ENCODE measurements around the gene ARID1B.

The ARID1B gene

GRCh38 chr6:156881687-156882629, 104.8 kb downstream of the ARID1B start:
- no peak for DNase-seq

DNA sequence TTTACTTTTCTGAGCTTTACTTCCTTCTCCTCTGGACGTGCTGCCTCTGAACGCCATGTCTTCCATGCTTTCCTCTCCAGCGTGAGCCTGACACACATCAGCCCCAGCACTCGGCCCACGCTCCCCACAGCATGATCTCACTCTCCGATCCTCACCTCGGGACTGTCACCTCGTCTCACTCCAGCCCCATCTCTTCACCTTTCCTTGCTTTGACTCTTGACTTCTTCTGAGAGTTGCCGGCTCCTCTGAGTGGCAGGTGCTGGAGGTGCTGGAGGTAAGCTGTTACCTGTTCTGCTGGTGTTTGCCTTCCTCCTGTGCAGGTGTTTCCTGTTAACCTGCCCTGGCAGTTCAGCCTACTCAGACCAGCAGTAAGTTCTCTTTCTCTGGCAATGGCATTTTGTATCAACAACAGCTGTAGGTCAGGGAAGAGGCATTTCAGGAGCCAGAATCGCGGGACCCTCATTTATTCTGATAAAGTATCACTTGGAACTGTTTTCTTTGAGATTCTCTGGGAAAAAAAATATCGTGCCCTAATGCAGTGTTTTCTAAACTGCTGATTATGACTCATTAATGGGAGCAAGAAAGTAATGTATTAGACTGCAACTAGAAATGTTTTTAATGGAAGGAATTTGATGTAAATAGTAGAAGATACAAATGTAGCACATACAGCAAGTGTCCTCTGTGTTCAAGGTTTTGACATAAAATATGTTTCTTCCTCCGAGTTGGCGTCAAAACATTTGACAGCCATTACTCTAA, 106.5 kb downstream of the ARID1B start:
- DNase-seq = peak in 1 of 6 experiments; percentile 13

DNA sequence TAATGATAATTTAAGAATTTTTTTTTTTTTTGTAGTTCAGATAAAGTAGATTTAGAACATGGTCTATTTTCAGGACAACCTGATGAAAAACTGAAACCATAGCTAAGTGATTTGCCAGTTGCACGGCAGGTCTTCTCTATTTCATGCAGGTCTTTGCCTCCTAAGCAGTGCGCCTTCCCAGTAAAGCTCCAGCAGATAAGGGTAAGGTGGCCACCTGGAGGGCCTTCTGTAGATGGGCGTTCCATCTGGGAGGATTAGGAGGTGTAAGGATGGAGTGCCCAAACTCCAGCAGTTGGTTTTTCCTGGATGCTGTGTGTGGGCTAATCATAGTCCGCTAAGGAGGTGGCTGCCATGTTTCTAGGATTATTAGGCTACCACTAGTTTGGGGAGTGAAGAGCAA, 107.1 kb downstream of the ARID1B start:
- no peak for DNase-seq

- no peak for DNase-seq
Observed at GRCh38 chr6:156885562-156885961, 108.4 kb downstream of the ARID1B start.

- DNase-seq = no peak
Observed at GRCh38 chr6:156886409-156886808, 109.2 kb downstream of the ARID1B start.

DNA sequence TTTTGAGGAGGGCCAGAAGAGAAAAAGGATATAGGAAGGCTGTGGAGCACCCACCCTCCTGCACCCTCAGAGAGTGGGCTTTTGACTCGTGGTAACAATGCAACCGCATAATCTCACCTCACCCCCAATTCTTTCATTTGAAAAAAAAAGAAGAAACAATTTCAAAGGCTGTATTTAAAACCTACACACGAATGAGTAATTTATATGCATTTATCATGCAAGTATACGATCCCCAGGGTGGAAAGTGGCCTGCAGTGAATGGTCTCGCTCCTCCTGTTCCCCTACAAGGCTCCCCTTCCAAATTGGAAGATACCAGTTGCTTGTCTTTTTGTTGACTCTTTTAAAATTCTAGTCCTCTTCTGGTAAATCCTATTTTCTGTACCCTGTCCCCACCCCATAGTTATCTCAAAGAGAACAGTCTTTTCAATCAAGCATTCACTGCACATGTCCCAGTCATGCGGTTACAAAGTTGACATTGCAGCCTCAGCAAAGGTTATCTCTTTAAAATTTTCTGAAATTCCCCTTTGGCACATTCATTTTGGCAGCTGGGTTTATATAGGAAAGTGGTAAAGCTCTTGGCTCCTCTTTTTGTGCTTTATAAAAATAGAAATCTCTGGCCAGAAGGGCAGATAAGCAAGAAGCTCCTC, 110.6 kb downstream of the ARID1B start:
- no peak for DNase-seq

DNA sequence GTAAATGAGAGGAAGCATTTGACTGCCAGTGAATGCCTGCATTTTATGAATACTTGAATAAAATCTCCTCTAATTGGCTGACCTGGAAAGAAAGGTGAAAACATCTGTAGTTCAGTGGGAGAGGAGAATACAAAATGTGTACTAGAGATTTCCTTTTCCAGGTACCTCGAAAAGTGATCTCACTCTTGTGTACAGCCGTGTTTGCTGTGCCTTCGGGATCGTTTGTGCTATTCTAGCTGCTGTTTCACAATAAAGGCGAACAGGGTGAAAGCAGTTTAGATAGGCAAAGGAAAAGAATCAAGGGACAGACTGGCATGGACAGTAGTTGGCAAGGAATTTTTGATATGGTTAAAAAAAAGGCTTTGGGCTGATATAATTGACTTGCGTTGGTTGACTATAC, 112.3 kb downstream of the ARID1B start:
- DNase-seq = no peak

DNA sequence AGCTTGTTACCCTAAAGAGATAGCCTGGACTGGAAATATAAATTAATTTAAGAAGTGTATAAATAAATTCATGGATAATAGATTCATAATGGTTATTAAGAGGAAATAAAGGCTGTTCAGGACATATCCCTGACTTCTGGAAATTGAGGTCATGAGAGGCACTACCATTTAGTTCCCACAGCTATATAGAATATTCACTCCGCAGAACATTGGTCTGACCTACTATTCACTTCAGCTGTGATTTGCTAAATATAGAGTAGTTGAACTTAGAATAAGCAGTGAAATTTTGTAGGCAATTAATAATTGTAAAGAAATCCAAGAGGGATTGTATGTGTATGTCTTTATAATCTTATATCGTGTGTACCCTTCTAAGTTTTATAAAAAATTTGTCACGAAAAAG, 112.8 kb downstream of the ARID1B start:
- no peak for DNase-seq

GRCh38 chr6:156890627-156891314, 113.6 kb downstream of the ARID1B start:
- DNase-seq = no peak

DNA sequence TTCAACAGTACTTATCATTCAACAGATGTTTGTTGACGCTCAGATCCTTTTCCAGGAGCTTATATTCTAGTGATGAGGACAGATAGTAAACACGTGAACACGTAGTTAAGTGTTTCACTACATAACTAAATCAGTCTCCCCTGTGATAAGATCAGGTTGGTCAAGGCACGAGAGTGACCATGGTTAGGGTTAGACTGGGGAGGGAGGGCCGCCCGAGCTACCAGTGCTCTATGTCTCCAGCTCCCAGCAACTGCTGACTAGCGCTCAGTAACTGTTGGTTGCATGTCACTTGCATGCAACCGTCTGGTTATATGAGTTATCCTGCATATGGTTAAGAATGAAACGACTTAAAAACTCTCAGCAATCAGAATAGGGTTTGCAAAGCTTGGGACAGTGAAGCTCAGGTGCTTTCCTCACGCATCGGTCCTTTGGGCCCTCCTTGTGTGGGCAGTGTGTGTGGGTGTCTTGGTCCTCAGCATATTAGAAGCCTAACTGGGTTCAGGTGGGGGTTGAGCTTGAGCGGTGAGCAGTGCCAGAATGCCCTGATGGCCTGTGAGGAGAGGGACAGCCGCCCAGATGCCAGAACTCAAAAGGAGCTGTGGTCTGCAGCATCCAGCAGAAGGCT, 120.8 kb downstream of the ARID1B start:
- DNase-seq = no peak

DNA sequence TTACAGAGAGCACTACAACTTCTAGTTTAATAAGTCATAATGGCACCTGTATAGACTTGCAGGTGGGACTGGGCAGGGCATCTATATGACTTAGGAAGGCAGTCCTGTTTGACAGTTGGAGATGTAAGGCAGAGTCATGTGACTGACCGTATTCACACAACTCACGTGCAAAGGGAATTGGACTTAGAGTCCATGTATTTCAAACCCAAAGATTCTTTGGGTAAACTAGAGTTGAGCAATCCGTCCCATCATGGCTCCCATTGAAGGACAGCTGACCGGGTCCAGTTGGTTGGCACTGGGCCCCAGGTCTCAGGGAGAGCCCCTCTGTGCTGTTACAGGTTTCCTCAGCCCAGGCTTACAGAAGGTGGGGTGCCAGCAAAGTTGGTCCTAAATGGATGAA, 121.9 kb downstream of the ARID1B start:
- no peak for DNase-seq

- no peak for DNase-seq
Observed at GRCh38 chr6:156899532-156900135, 122.5 kb downstream of the ARID1B start.

DNA sequence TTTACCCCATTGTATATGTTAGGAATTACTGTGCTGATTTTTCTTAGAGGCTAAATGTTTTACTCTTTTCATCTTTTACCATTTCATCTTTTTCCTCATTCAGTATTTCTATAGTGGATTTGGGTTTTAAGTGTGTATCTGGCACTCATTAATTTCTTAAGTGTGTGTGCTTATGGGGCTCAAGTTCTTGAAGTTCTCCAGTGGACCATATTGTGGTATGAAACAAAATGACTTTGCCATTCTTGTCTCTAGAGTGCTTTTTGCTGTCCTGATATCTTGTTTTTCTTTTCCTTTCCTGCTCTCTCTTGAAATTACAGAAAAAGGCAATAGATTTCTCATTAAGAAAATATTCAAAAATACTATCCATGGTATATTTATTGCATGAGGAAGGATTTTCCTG, 123.1 kb downstream of the ARID1B start:
- DNase-seq = no peak

GRCh38 chr6:156901309-156902019, 124.3 kb downstream of the ARID1B start:
- no peak for DNase-seq

GRCh38 chr6:156902782-156903181, 125.6 kb downstream of the ARID1B start:
- DNase-seq = no peak

DNA sequence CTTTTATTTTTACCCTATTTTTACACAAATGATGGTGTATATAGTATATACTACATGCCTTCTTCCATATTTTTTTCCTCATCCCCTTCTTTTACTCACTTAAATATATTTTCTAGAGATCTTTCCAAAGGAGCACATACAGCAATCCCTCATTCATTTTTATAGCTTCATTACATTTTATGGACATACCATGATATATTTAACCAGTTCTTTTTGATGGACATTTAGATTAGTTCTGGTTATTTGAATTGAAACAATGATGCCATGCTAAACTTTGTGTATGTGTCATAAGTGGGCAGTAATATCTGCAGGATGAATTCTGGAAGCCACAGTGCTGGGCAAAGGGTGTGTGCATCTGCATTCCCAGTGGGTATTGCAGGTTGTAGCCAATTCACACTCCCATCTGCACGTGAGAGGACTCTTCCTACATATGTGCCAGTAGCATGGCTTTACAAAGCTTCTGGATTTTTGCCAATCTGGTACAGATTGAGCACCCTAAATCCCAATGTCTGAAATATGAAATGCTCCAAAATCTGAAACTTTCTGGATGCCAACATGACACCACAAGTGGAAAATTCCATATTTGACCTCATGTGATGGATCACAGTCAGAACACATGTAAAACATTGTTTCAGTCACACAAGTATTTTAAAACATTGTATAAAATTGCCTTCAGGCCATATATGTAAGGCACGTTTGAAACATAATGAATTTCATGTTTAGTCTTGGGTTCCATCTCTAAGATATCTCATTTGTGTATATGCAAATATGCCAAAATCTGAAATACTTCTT, 127.2 kb downstream of the ARID1B start:
- no peak for DNase-seq

DNA sequence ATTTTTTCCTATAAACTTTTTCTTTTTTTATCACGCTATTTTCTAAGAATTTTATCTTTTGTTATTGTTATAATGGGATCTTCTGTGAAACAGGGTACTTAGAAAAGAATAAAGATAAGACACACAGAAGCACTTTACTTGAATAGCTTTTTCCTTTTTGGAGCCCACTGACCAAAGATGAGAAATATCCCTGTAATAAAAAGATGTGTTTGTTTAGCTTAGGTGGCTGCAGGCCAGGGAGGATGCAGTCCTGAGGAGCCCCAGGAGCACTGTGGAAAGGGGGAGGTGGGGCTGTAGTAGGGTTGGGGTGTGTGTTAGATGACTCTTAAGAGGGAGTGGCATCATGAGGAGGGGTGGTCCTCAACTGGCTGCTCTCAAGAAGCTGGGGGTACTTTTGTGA, 128.6 kb downstream of the ARID1B start:
- DNase-seq = no peak

GRCh38 chr6:156906451-156906850, 129.3 kb downstream of the ARID1B start:
- no peak for DNase-seq

GRCh38 chr6:156909212-156910010, 132.2 kb downstream of the ARID1B start:
- DNase-seq = no peak

DNA sequence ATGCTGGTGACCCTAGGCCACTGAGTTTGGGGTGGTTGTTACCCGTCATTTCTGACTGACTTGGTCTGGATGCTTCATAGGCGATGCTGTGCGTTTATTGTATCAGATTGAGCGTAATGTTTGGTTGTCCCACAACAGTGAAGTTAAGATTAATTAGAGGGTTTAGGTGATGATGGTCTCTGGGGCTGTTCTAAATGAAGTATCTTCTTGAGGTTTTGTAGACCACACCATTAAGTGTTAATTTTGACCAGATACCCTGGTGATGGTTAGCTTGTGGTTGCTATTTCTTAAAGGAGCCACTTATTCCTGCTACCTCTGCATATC, 132.8 kb downstream of the ARID1B start:
- DNase-seq = no peak
